Measurements from ENCODE around the gene PPFIBP2.

DNA sequence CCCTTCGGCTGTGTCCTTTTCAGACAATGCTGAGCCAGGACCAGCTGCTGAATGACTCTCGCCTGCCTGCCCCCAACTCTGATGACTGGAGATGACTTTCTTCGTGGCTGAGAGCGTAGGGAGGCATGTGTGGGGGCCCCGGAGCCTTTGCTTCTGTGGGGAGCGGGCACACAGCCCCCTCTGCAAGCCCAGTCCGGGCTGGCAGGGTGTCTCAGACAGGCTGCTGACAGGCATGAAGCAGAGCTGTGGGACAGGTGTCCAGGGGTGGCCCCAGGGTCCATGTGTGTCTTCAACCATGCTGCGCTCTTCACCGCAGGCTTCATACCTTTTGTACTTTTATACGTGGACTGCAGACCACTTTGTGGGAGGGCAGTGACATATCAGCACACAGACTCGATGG lies 142.9 kb downstream of the PPFIBP2 start:
- TF ChIP-seq, protein P1, sequence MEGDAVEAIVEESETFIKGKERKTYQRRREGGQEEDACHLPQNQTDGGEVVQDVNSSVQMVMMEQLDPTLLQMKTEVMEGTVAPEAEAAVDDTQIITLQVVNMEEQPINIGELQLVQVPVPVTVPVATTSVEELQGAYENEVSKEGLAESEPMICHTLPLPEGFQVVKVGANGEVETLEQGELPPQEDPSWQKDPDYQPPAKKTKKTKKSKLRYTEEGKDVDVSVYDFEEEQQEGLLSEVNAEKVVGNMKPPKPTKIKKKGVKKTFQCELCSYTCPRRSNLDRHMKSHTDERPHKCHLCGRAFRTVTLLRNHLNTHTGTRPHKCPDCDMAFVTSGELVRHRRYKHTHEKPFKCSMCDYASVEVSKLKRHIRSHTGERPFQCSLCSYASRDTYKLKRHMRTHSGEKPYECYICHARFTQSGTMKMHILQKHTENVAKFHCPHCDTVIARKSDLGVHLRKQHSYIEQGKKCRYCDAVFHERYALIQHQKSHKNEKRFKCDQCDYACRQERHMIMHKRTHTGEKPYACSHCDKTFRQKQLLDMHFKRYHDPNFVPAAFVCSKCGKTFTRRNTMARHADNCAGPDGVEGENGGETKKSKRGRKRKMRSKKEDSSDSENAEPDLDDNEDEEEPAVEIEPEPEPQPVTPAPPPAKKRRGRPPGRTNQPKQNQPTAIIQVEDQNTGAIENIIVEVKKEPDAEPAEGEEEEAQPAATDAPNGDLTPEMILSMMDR (conservative IDR thresholded peaks at IDR 0.05; ENCODE audit: low read length), result no peak
- no peak for TF ChIP-seq EZH2phosphoT487 (IDR thresholded peaks at IDR 0.05; ENCODE audit: borderline replicate concordance, low read depth, low read length)
